Nephron (organoid): ENCODE data around the gene INHBA.
A peak's percentile ranks its signal among the peaks of the same experiment; 100 is the strongest.

Experiments used
- H3K27ac Mint-ChIP-seq, 3 experiments: 2 replicates each; pipeline ENCODE4 v1.8.0; 2020; ENCODE audit warnings: mixed read lengths in 3 of 3, mild to moderate bottlenecking in 2 of 3, moderate library complexity in 1 of 3
- H3K27me3 Mint-ChIP-seq: 2 replicates; pipeline ENCODE4 v1.8.0; 2021; ENCODE audit warnings: low read depth, mild to moderate bottlenecking, moderate library complexity, mixed read lengths
- H3K36me3 Mint-ChIP-seq: 2 replicates; pipeline ENCODE4 v1.8.0; 2020; ENCODE audit warnings: low read depth, mixed read lengths
- H3K4me1 Mint-ChIP-seq: 2 replicates; pipeline ENCODE4 v1.8.0; 2020; ENCODE audit warnings: mixed read lengths
- H3K4me3 Mint-ChIP-seq, 3 experiments: 2 replicates each; pipeline ENCODE4 v1.8.0; 2020; ENCODE audit warnings: mild to moderate bottlenecking in 3 of 3, mixed read lengths in 3 of 3, moderate library complexity in 2 of 3
- H3K9me3 Mint-ChIP-seq: 2 replicates; pipeline ENCODE4 v1.8.0; 2020; ENCODE audit warnings: mixed read lengths
- TF ChIP-seq, protein P1 (sequence below), 3 experiments: fragments of 200-600 bp; sonication (generic); IDR thresholded peaks; one replicate each; pipeline ENCODE4 v1.5.0; 2021; ENCODE audit warnings: antibody characterized with exemption in 3 of 3; ENCODE audit not compliant: unreplicated experiment in 3 of 3

INHBA gene

GRCh38 chr7:41655426-41655825, 47.5 kb downstream of the INHBA start:
- H3K36me3 Mint-ChIP-seq = no peaks in the 10 kb centered on the region
- no peaks in the 10 kb centered on the region for H3K9me3 Mint-ChIP-seq
- peak overlapping the region; percentile 77 to 85 (median 79) for H3K27ac Mint-ChIP-seq
- no peaks in the 10 kb centered on the region for H3K27me3 Mint-ChIP-seq
- H3K4me3 Mint-ChIP-seq = peak overlapping the region in 1 of 3 experiments; percentile 12
- TF ChIP-seq, protein P1, sequence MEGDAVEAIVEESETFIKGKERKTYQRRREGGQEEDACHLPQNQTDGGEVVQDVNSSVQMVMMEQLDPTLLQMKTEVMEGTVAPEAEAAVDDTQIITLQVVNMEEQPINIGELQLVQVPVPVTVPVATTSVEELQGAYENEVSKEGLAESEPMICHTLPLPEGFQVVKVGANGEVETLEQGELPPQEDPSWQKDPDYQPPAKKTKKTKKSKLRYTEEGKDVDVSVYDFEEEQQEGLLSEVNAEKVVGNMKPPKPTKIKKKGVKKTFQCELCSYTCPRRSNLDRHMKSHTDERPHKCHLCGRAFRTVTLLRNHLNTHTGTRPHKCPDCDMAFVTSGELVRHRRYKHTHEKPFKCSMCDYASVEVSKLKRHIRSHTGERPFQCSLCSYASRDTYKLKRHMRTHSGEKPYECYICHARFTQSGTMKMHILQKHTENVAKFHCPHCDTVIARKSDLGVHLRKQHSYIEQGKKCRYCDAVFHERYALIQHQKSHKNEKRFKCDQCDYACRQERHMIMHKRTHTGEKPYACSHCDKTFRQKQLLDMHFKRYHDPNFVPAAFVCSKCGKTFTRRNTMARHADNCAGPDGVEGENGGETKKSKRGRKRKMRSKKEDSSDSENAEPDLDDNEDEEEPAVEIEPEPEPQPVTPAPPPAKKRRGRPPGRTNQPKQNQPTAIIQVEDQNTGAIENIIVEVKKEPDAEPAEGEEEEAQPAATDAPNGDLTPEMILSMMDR (IDR thresholded peaks at IDR 0.05; ENCODE audit: unreplicated experiment in 3 of 3) = no peak
- peaks cover 19% of the 10 kb centered on the region for H3K4me1 Mint-ChIP-seq

DNA sequence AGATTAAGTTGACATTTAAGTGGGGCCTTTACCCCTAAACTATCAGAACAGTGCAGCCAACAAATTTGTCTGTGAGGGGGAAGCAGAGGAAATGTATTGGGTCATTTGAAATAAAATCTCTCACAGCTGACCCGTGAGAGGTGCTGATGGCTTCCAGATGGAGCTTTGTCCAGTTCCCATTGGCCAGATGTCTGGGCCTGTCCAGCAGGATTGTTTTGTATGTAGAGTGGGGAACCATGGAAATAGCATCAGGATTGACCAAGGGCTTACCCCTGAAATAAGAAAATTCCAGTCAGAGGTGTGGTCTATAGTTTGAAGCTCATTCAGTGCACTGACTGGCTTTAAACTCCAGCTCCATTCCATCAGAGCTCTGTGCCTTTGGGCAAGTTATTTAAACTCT, 50.6 kb downstream of the INHBA start:
- no peaks in the 10 kb centered on the region for H3K27me3 Mint-ChIP-seq

DNA sequence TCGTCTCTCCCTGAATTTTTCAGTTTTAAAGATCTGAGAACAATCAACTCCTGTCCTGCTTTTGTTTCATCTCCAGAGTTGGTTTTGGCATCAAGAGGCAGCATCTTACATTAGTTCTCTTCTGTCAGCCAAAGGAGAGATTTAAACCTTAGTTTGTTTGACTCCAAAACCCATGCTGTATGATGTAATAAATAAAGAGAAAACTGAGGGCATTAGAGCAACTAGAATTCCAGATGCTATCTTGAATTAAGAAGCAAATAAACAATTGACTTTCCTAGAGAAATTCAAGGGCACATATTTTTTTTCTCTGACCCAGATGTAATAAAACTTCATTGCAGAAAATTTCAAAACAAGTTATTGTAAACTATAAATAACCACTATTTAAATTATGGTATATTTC, 54.4 kb downstream of the INHBA start:
- TF ChIP-seq, protein P1 (IDR thresholded peaks at IDR 0.05; ENCODE audit: unreplicated experiment in 3 of 3) = no peak
- Mint-ChIP-seq H3K9me3 (no peaks in the 10 kb centered on the region), H3K27me3 (no peaks in the 10 kb centered on the region), H3K36me3 (no peaks in the 10 kb centered on the region), H3K4me1 (peaks cover 10% of the 10 kb centered on the region), H3K4me3 (no peak overlapping the region), H3K27ac (peak overlapping the region; percentile 58 to 87 (median 71))

More for the DNA sequence above, 50.6 kb downstream of the INHBA start:
- peaks cover 29% of the 10 kb centered on the region for H3K4me1 Mint-ChIP-seq
- no peaks in the 10 kb centered on the region for H3K9me3 Mint-ChIP-seq
- H3K4me3 Mint-ChIP-seq = no peak overlapping the region
- H3K27ac Mint-ChIP-seq = no peak overlapping the region
- no peaks in the 10 kb centered on the region for H3K36me3 Mint-ChIP-seq
- TF ChIP-seq, protein P1 (IDR thresholded peaks at IDR 0.05; ENCODE audit: unreplicated experiment in 3 of 3) = no peak

DNA sequence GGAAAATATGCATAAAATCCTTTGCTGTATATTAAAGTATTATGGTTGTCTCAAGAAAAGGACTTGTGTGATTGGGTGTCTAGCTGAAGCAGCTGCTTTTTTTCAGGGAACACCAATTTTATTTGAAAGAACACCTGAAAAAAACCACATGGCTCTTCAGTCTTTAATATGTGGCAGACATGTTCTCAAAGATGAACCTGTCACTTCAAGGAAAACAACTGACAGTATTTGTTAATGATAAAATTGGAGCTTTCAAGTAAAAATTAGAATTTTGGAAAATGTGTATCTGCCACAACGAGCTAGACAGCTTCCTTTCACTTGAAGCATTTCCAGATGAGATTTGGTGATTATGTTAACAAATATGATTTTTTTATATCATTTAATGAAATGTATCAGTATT, 59.3 kb downstream of the INHBA start:
- no peaks in the 10 kb centered on the region for H3K27me3 Mint-ChIP-seq
- no peak overlapping the region for H3K4me3 Mint-ChIP-seq
- H3K27ac Mint-ChIP-seq = no peak overlapping the region
- H3K9me3 Mint-ChIP-seq = peaks cover 5% of the 10 kb centered on the region
- TF ChIP-seq, protein P1 (IDR thresholded peaks at IDR 0.05; ENCODE audit: unreplicated experiment in 3 of 3) = no peak
- H3K4me1 Mint-ChIP-seq = peaks cover 18% of the 10 kb centered on the region
- H3K36me3 Mint-ChIP-seq = no peaks in the 10 kb centered on the region

DNA sequence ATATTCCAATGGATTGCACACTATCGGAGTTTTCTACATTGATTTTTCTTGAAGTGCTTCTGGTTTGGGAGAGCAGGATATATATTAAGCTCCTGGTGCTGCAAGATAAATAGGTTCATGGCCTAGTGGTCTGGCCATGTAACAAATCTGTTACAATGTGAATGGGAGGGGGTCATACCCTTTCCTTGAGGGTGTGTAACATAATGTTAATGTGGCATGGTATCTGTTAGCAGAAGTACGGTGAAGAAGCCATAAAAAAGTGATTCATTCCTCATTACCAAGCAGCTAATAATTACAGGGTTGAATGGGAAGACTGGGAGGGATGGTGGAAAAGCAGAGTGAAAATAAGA, 61.2 kb downstream of the INHBA start:
- Mint-ChIP-seq H3K27me3 (no peaks in the 10 kb centered on the region), H3K9me3 (peaks cover 5% of the 10 kb centered on the region), H3K4me3 (no peak overlapping the region), H3K4me1 (peaks cover 12% of the 10 kb centered on the region), H3K36me3 (no peaks in the 10 kb centered on the region), H3K27ac (no peak overlapping the region)
- TF ChIP-seq, protein P1 (IDR thresholded peaks at IDR 0.05; ENCODE audit: unreplicated experiment in 3 of 3) = no peak

GRCh38 chr7:41641011-41641664, 61.8 kb downstream of the INHBA start:
- Mint-ChIP-seq H3K4me3 (peak overlapping the region in 1 of 3 experiments; percentile 40), H3K36me3 (no peaks in the 10 kb centered on the region), H3K27me3 (no peaks in the 10 kb centered on the region), H3K4me1 (peaks cover 12% of the 10 kb centered on the region), H3K9me3 (peaks cover 5% of the 10 kb centered on the region), H3K27ac (peak overlapping the region; percentile 55 to 74 (median 62))
- TF ChIP-seq, protein P1 (IDR thresholded peaks at IDR 0.05; ENCODE audit: unreplicated experiment in 3 of 3) = no peak
